Coronary artery (tissue), 2 donors: ENCODE results near the gene CIBAR2.
A peak's percentile ranks its signal among the peaks of the same experiment; 100 is the strongest.

Source experiments
- DNase-seq: peaks from one replicate; pipeline ENCODE4 v3.0.0-alpha.2; 2017; ENCODE audit warnings: low spot score
- H3K27ac ChIP-seq, 2 donors: fragments of 200-600 bp; sonication (generic); one replicate each; pipeline ENCODE4 v1.5.1; 2016 to 2019
- H3K4me3 ChIP-seq: fragments of 200-600 bp; sonication (generic); 2 replicates; pipeline ENCODE4 v1.5.1; 2016; ENCODE audit warnings: mild to moderate bottlenecking, moderate library complexity
- TF ChIP-seq, protein P1 (sequence below): fragments of 200-600 bp; sonication (generic); IDR thresholded peaks from one replicate; pipeline ENCODE4 v1.5.1; 2019; ENCODE audit warnings: antibody characterized with exemption

The CIBAR2 gene

DNA sequence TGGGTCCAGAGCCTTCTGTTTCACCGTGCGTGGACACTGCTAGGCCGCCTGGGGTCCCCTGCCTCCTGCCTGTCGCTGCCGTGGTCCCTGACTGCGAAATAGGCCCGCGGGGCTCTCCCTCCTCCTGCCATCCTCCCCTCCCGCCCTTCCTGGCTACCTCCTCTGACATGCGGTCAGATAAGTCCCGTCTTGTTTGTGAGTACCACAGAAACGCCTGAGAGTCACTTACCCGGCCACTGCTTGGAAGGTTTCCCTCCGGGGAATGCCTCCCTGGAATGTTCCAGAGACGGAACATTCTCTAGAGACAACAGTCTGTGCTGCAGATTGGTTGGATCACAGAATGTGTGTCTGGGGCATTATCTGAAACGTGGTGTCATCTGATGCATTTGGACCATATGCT lies 22.7 kb downstream of the CIBAR2 start:
- H3K27ac ChIP-seq = peak overlapping the region in 1 of 2 donors; percentile 66
- TF ChIP-seq, protein P1, sequence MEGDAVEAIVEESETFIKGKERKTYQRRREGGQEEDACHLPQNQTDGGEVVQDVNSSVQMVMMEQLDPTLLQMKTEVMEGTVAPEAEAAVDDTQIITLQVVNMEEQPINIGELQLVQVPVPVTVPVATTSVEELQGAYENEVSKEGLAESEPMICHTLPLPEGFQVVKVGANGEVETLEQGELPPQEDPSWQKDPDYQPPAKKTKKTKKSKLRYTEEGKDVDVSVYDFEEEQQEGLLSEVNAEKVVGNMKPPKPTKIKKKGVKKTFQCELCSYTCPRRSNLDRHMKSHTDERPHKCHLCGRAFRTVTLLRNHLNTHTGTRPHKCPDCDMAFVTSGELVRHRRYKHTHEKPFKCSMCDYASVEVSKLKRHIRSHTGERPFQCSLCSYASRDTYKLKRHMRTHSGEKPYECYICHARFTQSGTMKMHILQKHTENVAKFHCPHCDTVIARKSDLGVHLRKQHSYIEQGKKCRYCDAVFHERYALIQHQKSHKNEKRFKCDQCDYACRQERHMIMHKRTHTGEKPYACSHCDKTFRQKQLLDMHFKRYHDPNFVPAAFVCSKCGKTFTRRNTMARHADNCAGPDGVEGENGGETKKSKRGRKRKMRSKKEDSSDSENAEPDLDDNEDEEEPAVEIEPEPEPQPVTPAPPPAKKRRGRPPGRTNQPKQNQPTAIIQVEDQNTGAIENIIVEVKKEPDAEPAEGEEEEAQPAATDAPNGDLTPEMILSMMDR = no peak
- no peak overlapping the region for H3K4me3 ChIP-seq
- no peak for DNase-seq

DNA sequence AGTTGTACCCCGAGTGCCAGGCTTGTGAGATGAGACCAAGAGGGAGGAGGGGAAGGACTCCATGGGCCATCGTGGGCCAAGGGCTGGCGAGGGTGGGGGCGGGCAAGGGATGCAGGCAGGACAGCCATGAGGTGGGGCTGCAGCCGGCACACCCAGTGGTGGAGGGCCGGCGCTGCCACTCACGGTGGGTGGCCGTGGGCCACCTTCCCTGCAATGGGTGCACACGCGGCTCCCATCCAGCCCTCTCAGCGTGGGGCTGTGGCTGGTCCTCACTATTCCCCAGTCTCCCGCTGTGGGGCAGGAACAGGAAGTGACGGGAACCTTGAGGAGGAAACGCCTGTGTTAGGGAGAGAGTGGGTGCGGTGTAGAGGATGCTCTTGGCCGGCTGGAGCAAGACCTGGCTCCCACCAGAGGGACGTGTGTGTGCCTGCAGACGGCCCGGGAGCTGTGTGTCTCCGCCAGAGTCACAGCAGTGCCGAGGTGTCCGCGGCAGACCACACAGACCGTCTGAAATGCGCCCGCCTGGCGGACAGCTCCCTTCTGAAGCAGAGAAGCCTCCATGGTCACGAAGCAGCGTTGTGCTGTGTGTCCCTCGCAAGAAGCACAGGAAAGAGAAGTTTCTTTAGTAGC lies 23.6 kb downstream of the CIBAR2 start:
- DNase-seq = no peak
- TF ChIP-seq, protein P1 = no peak
- H3K27ac ChIP-seq = peak overlapping the region in 1 of 2 donors; percentile 66

DNA sequence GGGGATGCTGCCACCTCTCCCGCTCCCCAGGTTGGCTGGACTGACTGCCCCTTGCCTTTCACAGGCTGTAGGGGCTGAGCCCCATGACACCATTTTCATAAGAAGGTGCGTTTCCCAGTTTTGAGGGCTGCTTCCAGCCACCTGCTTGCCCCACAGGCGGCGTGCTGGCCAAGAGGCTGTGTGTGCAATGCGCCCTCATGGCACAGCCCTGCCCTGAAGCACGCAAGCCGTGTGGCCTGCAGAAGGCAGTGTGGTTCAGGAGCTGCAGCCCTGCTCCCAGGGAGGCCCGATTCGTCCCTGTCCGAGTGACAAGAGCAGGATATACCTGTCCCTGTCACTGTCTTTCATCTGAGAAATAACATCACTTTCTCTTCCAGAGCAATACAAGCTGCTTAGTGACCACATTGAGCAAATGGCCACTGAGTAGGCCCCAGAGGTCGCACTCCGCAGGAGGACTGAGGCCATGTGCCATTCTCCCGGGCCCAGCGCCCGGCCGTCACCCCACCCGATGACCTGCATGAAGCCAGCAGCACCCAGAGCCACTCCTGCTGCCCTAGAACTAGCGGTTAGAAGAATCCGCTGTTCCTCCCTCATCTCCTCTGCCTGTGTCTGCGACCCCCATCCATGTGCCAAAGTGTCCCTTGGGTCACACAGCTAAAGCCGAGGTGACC lies 24.2 kb downstream of the CIBAR2 start:
- Histone ChIP-seq H3K4me3 (no peak overlapping the region), H3K27ac (no peak overlapping the region)
- TF ChIP-seq, protein P1 = no peak
- DNase-seq = no peak

More for the DNA sequence above, 23.6 kb downstream of the CIBAR2 start:
- no peak overlapping the region for H3K4me3 ChIP-seq

DNA sequence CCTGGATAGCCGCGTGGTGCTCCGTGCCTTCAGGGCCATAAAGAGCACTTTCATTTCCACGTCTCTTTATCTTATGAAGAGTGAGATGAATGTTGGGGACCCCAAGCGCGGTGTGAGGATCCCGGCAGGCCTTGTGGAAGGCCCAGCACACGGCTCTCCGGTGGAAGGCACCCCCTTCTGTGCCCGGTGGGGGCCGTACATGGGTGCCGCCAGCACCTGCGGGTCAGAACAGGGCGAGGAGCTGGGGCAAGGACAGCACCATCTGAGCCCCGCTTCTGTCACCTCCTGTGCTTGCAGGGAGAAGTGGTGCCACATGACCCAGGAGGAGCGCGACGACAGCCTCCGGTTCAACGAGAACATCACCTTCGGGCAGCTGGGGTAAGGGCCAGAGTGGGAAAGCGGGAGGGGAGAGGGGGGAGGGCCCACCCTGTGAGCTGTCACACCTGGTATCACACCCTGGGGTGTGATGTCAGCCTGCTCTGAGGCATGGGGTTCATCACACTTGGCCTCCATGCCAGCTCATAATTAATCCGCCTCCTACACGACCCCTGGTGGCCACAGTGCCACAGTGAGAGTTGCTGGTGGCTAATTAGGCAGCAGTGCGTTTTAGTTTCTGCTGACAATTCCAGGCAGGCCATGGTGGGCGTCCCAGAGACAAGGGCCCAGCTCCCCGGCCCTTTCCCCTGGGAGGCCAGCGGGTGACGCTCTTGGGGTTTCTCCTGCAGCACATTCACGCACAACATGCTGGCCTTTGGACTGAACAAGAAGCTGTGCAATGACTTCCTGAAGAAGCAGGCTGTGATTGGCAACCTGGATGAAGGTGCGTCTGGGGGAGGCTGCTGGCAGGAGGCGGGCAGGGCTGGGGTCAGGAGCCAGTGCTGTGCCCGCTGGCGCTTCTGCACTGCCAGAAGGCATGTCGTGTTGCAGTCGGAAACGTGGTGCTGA lies 25.7 kb downstream of the CIBAR2 start:
- TF ChIP-seq, protein P1 = peak; percentile 62
- no peak for DNase-seq
- Histone ChIP-seq H3K4me3 (no peak overlapping the region), H3K27ac (no peak overlapping the region)

DNA sequence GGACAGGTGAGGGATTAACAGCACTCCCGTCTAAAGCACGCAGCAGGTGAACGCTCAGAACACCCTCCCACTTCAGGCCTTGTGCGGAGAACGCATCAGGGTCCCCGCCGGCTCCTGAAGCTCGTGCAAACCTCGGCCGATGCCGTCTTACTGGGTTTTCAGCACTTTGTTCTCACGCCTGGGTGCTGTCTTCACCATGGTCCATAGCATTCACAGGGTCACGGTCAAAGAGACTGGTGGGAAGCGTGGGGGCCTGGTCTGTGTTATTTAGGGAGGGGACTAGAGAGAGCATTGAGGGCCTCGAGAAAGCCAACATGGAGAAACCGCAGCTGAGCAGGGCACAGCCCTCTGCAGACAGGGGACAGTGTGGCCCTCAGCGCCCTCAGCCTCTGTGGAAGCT lies 26.6 kb downstream of the CIBAR2 start:
- no peak for DNase-seq
- Histone ChIP-seq H3K4me3 (no peak overlapping the region), H3K27ac (no peak overlapping the region)
- TF ChIP-seq, protein P1 = no peak

DNA sequence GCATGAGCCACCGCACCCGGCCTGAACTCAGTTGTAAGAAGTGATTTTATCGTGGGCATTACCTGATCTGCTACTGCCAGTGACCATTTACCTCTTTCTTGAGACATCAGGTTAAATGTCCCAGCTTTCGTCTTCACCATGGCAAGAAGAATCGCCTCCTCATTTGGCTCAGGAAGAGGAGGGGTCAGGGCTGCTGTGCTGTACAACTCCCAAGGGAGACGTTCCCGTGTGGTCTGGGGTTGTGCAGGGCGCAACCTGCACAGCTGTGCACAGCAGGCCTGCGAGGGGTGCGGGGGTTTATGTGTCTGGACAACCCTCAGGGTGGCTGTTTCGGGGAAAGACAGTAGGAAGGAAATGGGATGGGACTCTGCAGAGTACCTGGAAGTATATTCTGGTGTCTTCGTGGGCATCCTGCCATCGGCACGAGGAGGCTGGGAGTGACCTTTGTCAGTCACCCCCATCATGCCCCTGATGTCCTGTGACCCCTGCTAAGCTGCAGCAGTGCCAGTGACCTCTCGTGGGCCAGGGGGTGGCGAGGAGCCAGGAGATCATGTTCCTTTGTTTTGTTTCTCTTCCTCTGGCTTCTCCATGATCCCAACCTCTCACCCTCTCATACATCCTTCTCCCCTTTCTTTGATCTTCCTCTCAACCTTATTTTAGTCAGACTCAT lies 27.3 kb downstream of the CIBAR2 start:
- no peak for DNase-seq
- TF ChIP-seq, protein P1 = no peak
- no peak overlapping the region for H3K27ac ChIP-seq
- no peak overlapping the region for H3K4me3 ChIP-seq
